ENCODE data around the gene ATP11C.
"Not testable (repeated sequence)": the region's sequence is repeated elsewhere in the genome, so short reads cannot be mapped to it uniquely, and the experiment has no call there.

Gene ATP11C

GRCh38 chrX:139924069-139924695, 8.7 kb downstream of the ATP11C start:
- no peak for DNase-seq

- not testable (repeated sequence) for DNase-seq
These were observed 11.7 kb downstream of the ATP11C start for GRCh38 chrX:139921142-139921541.

GRCh38 chrX:139920316-139920715, 12.5 kb downstream of the ATP11C start:
- DNase-seq: no peak

- DNase-seq: no peak
These were observed 18.4 kb downstream of the ATP11C start for GRCh38 chrX:139914421-139914820.

- DNase-seq: no peak
These were observed 23.1 kb downstream of the ATP11C start for GRCh38 chrX:139909712-139910111.

GRCh38 chrX:139907078-139907477, 25.8 kb downstream of the ATP11C start:
- DNase-seq: no peak

- DNase-seq: no peak
These were observed 27.1 kb downstream of the ATP11C start for GRCh38 chrX:139905743-139906142.

- no peak for DNase-seq
These were observed 27.8 kb downstream of the ATP11C start for GRCh38 chrX:139905051-139905450.

GRCh38 chrX:139903210-139903609, 29.6 kb downstream of the ATP11C start:
- no peak for DNase-seq

- DNase-seq: no peak
These were observed 30.3 kb downstream of the ATP11C start for GRCh38 chrX:139902559-139902958.

GRCh38 chrX:139898334-139898733, 34.5 kb downstream of the ATP11C start:
- no peak for DNase-seq

GRCh38 chrX:139892512-139892911, 40.3 kb downstream of the ATP11C start:
- DNase-seq: no peak

GRCh38 chrX:139890991-139891700, 41.7 kb downstream of the ATP11C start:
- DNase-seq: no peak

- DNase-seq: no peak
These were observed 43.1 kb downstream of the ATP11C start for GRCh38 chrX:139889760-139890159.

- DNase-seq: no peak
These were observed 48.9 kb downstream of the ATP11C start for GRCh38 chrX:139883984-139884383.

- no peak for DNase-seq
These were observed 50.6 kb downstream of the ATP11C start for GRCh38 chrX:139882299-139882698.

- DNase-seq: no peak
These were observed 51.3 kb downstream of the ATP11C start for GRCh38 chrX:139881572-139881971.

GRCh38 chrX:139881130-139881529, 51.7 kb downstream of the ATP11C start:
- no peak for DNase-seq

- no peak for DNase-seq
These were observed 55.0 kb downstream of the ATP11C start for GRCh38 chrX:139877710-139878414.

- DNase-seq: no peak
These were observed 57.0 kb downstream of the ATP11C start for GRCh38 chrX:139875841-139876240.

- DNase-seq: no peak
These were observed 63.1 kb downstream of the ATP11C start for GRCh38 chrX:139869796-139870195.

GRCh38 chrX:139864640-139865039, 68.2 kb downstream of the ATP11C start:
- DNase-seq: no peak

- DNase-seq: no peak
These were observed 70.6 kb downstream of the ATP11C start for GRCh38 chrX:139862208-139862607.

GRCh38 chrX:139856826-139857225, 76.0 kb downstream of the ATP11C start:
- not testable (repeated sequence) for DNase-seq
